Gastroesophageal sphincter (tissue), 4 donors: ENCODE data around the gene VAV1. TPM values are rescaled to one million over a fixed set of nuclear protein-coding genes. Genes with fewer than 3 reads are reported as not detected.
"Not testable (repeated sequence)": the region's sequence is repeated elsewhere in the genome, so short reads cannot be mapped to it uniquely, and the experiment has no call there.

Source experiments
- ATAC-seq: fragments of 150-250 bp; one replicate; pipeline ENCODE4 v1.9.1; 2016; ENCODE audit warnings: mild to moderate bottlenecking, moderate library complexity
- H3K27ac ChIP-seq, 4 donors: fragments of 200-600 bp; sonication (generic) in 3 of 4; 1 replicate in 3 of 4; 2 replicates in 1 of 4; pipeline ENCODE4 v1.5.1; 2016 to 2019
- H3K27me3 ChIP-seq: fragments of 200-600 bp; sonication (generic); one replicate; pipeline ENCODE4 v1.5.1; 2019
- H3K36me3 ChIP-seq, 2 donors: fragments of 200-600 bp; sonication (generic); one replicate each; pipeline ENCODE4 v1.5.1; 2019; ENCODE audit warnings: control low read depth in 1 of 2
- H3K4me1 ChIP-seq, 3 donors: fragments of 200-600 bp; sonication (generic); 1 replicate in 2 of 3; 2 replicates in 1 of 3; pipeline ENCODE4 v1.5.1; 2016 to 2019; ENCODE audit warnings: control low read depth in 2 of 3
- H3K4me3 ChIP-seq, 2 donors: fragments of 200-600 bp; sonication (generic); one replicate each; pipeline ENCODE4 v1.5.1; 2019; ENCODE audit warnings: mild to moderate bottlenecking in 1 of 2, moderate library complexity in 1 of 2
- H3K9me3 ChIP-seq, 3 donors: fragments of 200-600 bp; sonication (generic); one replicate each; pipeline ENCODE4 v1.5.1; 2017 to 2019; ENCODE audit warnings: control low read depth in 2 of 3
- EP300 ChIP-seq: sonication (generic); formaldehyde crosslinking; IDR thresholded peaks from one replicate; pipeline ENCODE4 v1.6.1; 2017; ENCODE audit warnings: antibody characterized with exemption, mild to moderate bottlenecking
- POLR2A ChIP-seq, 2 donors: fragments of 450-650 bp; IDR thresholded peaks; one replicate each; pipeline ENCODE4 v1.6.1; 2017; ENCODE audit warnings: antibody characterized with exemption in 2 of 2, mild to moderate bottlenecking in 2 of 2, moderate library complexity in 1 of 2
- POLR2AphosphoS5 ChIP-seq: sonication (generic); formaldehyde crosslinking; IDR thresholded peaks from one replicate; pipeline ENCODE4 v1.6.1; 2017; ENCODE audit warnings: antibody characterized with exemption
- WGBS, 2 donors: methylation state at CpG; one replicate each; pipeline ENCODE4 v1.1.5; 2018; ENCODE audit warnings: low coverage in 1 of 2; 5-methylcytosine and 5-hydroxymethylcytosine counted together
- total RNA-seq, 4 donors: library from RNA; depleted of rRNA; stranded (reverse); fragments of >200 nt; gene quantifications; one replicate each; pipeline ENCODE4 v1.1.0, GENCODE V29; 2016
- TF ChIP-seq, protein P1 (sequence below), 4 experiments: fragments of 200-600 bp in 2 of 4; fragments of 450-650 bp in 2 of 4; sonication (generic) in 1 of 4; IDR thresholded peaks; one replicate each; pipeline ENCODE4 v1.5.1; 2017 to 2019; ENCODE audit warnings: antibody characterized with exemption in 4 of 4, mild to moderate bottlenecking in 2 of 4, moderate library complexity in 2 of 4

Gene VAV1
- total RNA-seq, 4 donors from 2014 or later: 2.3 to 7.8 (median 5.7) TPM

DNA sequence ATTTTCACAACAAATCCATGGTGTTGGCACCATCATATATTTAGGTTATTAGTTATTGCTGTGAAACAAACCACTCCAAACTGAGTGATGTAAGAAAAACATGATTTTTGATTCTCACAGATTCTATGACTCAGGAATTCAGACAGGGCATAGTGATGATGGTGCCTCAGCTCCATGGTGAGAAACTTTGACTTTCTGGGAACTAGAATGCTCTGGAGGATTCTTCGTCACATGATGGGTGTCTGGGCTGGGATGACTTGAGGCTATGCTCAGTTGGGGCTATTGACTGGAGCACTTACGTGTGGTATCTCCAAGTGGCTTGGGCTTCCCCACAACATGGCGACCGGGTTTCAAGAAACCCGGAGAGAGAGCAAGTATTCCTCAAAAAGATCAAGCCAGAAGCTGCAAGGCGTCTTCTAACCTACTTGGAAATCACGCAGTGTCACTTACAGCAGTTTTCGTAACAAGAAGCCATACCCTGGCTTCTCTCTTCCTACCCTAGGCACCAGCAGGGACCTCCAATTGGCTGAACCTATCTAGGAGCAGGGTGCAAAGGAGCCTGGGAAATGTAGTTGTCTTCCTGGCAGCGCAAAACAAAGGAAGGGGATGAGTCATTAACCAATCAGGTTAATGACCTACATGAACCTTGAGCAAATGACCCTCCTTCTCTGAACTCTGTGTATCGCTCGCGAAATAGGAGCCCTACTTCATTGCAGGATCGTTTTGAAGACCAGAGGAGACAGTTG is 22.4 kb downstream of the VAV1 start:
- Histone ChIP-seq H3K9me3 (peaks cover 0 to 24% (median 0%) of the 10 kb centered on the region in 3 donors), H3K27me3 (peaks cover 43% of the 10 kb centered on the region), H3K4me1 (no peaks in the 10 kb centered on the region), H3K27ac (no peak overlapping the region), H3K36me3 (no peaks in the 10 kb centered on the region), H3K4me3 (no peak overlapping the region)
- WGBS, 2 donors: 71% methylated on average over 6 to 13 of the region's 13 CpGs
- no peak for TF ChIP-seq POLR2AphosphoS5
- TF ChIP-seq, protein P1, sequence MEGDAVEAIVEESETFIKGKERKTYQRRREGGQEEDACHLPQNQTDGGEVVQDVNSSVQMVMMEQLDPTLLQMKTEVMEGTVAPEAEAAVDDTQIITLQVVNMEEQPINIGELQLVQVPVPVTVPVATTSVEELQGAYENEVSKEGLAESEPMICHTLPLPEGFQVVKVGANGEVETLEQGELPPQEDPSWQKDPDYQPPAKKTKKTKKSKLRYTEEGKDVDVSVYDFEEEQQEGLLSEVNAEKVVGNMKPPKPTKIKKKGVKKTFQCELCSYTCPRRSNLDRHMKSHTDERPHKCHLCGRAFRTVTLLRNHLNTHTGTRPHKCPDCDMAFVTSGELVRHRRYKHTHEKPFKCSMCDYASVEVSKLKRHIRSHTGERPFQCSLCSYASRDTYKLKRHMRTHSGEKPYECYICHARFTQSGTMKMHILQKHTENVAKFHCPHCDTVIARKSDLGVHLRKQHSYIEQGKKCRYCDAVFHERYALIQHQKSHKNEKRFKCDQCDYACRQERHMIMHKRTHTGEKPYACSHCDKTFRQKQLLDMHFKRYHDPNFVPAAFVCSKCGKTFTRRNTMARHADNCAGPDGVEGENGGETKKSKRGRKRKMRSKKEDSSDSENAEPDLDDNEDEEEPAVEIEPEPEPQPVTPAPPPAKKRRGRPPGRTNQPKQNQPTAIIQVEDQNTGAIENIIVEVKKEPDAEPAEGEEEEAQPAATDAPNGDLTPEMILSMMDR (IDR thresholded peaks at IDR 0.05): no peak
- no peak for TF ChIP-seq POLR2A (IDR thresholded peaks at IDR 0.05)
- no peak for TF ChIP-seq EP300
- ATAC-seq: no peak

DNA sequence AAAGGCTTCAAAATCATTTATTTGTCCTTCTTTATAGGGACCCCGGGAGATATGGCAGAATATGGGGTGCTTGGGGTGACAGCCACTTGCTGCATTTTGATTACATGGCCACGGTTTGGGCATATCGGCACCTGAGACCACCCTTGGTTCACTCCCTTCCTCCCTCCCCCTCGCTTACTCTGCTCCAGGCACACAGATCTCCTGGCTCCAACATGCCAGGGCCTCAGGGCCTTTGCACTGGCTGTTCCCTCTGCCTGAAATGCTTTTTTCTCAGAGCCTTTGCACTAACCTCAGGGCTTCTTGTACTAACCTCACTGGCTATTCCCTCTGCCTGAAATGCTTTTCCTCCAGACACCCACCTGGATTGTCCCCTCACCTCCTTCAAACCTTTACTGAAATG is 23.8 kb downstream of the VAV1 start:
- Histone ChIP-seq H3K4me3 (no peak overlapping the region), H3K4me1 (peaks cover 0 to 1% (median 0%) of the 10 kb centered on the region in 3 donors), H3K27me3 (peaks cover 57% of the 10 kb centered on the region), H3K27ac (no peak overlapping the region), H3K36me3 (no peaks in the 10 kb centered on the region), H3K9me3 (peaks cover 0 to 24% (median 0%) of the 10 kb centered on the region in 3 donors)
- WGBS, 2 donors: 63 to 86% methylated on average over 2 to 4 of the region's 4 CpGs
- TF ChIP-seq, protein P1 (IDR thresholded peaks at IDR 0.05): no peak
- TF ChIP-seq EP300 (no peak), POLR2A (IDR thresholded peaks at IDR 0.05) (no peak), POLR2AphosphoS5 (no peak)
- no peak for ATAC-seq

DNA sequence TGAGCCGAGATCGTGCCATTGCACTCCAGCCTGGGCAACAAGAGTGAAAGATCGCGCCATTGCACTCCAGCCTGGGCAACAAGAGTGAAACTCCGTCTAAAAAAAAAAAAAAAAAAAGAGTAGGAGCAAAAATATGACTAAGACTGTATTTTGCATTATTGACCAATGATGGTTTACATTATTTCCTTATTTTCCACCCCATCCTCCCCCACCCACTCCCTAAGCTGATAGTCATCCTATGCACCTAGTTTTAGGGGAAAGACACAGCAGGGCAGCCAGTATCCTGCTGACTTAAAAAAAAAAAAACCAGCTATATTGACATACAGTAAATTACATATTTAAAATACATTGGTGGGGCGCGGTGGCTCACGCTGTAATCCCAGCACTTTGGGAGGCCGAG is 25.1 kb downstream of the VAV1 start:
- H3K4me3 ChIP-seq: no peak overlapping the region
- peaks cover 58% of the 10 kb centered on the region for H3K27me3 ChIP-seq
- TF ChIP-seq EP300 (no peak), POLR2A (IDR thresholded peaks at IDR 0.05) (no peak)
- ATAC-seq: no peak
- no peaks in the 10 kb centered on the region for H3K36me3 ChIP-seq
- H3K27ac ChIP-seq: no peak overlapping the region
- peaks cover 0 to 7% (median 3%) of the 10 kb centered on the region in 3 donors for H3K4me1 ChIP-seq
- peaks cover 0 to 24% (median 0%) of the 10 kb centered on the region in 3 donors for H3K9me3 ChIP-seq
- 67 to 74% methylated on average over 5 to 6 of the region's 9 CpGs for WGBS, 2 donors

DNA sequence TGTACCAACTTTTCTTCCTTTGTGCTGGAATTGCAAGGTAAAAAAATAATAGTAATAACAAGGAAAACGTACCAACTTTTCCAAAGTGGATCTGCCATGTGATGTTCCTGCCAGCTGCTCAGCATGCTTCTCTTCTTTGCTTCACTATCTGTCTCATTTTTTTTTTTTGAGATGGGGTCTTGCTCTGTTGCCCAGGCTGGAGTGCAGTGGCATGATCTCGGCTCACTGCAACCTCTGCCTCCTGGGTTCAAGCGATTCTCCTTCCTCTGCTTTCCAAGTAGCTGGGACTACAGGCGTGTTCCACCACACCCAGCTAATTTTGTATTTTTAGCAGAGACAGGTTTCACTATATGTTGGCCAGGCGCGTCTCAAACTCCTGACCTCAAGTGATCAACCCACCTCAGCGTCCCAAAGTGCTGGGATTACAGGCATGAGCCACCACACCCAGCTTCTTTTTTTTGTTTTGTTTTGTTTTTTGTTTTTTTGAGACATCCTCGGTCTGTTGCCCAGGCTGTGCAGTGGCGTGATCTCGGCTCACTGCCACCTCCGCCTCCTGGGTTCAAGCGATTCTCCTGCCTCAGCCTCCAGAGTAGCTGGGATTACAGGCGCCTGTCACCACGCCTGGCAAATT is 27.8 kb downstream of the VAV1 start:
- not testable (repeated sequence) for H3K27ac ChIP-seq, H3K4me3 ChIP-seq, H3K36me3 ChIP-seq, ATAC-seq, H3K4me1 ChIP-seq
- peaks cover 80% of the 10 kb centered on the region for H3K27me3 ChIP-seq
- WGBS, 2 donors: 65 to 72% methylated on average over 4 to 9 of the region's 14 CpGs
- peaks cover 0 to 11% (median 0%) of the 10 kb centered on the region in 3 donors for H3K9me3 ChIP-seq

DNA sequence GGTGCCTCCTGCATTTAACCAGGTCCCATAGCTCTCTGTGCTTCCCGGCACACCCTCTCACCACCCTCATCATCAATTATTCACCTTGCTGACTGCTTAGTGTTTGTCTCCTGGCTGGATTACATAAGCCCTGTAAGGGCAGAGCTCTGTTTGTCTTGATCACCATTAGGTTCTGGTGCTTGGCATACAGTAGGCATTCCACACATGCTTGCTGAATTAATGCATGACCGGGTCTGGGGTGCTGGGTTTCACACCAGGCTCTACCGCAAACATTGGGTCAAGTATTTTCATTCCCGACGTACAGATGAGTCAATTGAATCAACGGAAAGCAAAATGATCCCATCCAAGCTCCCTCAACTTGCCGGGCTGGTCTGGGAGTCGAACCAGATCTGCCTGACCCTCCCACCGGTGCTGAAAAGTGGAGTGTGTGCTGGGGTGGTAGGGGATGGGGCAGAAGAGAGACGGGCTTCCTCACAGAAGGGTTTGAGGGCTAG is 28.5 kb downstream of the VAV1 start:
- H3K27ac ChIP-seq: no peak overlapping the region
- WGBS, 2 donors: 17 to 20% methylated on average over 1 of the region's 10 CpGs
- H3K4me1 ChIP-seq: peaks cover 0 to 7% (median 3%) of the 10 kb centered on the region in 3 donors
- H3K36me3 ChIP-seq: no peaks in the 10 kb centered on the region
- TF ChIP-seq EP300 (no peak), POLR2A (IDR thresholded peaks at IDR 0.05) (no peak), POLR2AphosphoS5 (no peak)
- TF ChIP-seq, protein P1 (IDR thresholded peaks at IDR 0.05): no peak
- peak overlapping the region in 1 of 2 donors; percentile 23 for H3K4me3 ChIP-seq
- ATAC-seq: no peak
- H3K9me3 ChIP-seq: peaks cover 0 to 6% (median 0%) of the 10 kb centered on the region in 3 donors
- peaks cover 84% of the 10 kb centered on the region for H3K27me3 ChIP-seq
